ENCODE results near the gene KDM4B.

KDM4B gene

GRCh38 chr19:5072115-5072514, 103.2 kb downstream of the KDM4B start:
- DNase-seq (ENCODE audit: insufficient read length) (no peak), FAIRE-seq (no peak)
- TF ChIP-seq POLR2A (IDR thresholded peaks at IDR 0.05; ENCODE audit: low read depth, low read length), result no peak
- TF ChIP-seq TAF1 (IDR thresholded peaks at IDR 0.05; ENCODE audit: borderline replicate concordance, low read depth, low read length), result no peak
- no peak for TF ChIP-seq POLR2AphosphoS5 (IDR thresholded peaks at IDR 0.05; ENCODE audit: low read depth, low read length)

GRCh38 chr19:5073153-5073844, 104.4 kb downstream of the KDM4B start:
- TF ChIP-seq TAF1 (IDR thresholded peaks at IDR 0.05; ENCODE audit: borderline replicate concordance, low read depth, low read length), result no peak
- no peak for TF ChIP-seq POLR2AphosphoS5 (IDR thresholded peaks at IDR 0.05; ENCODE audit: low read depth, low read length)
- no peak for TF ChIP-seq POLR2A (IDR thresholded peaks at IDR 0.05; ENCODE audit: low read depth, low read length)
- no peak for DNase-seq (ENCODE audit: insufficient read length)
- no peak for FAIRE-seq

- no peak for TF ChIP-seq POLR2AphosphoS5 (IDR thresholded peaks at IDR 0.05; ENCODE audit: low read depth, low read length)
- TF ChIP-seq POLR2A (IDR thresholded peaks at IDR 0.05; ENCODE audit: low read depth, low read length), result no peak
- TF ChIP-seq TAF1 (IDR thresholded peaks at IDR 0.05; ENCODE audit: borderline replicate concordance, low read depth, low read length), result no peak
- FAIRE-seq, result no peak
- no peak for DNase-seq (ENCODE audit: insufficient read length)
These were observed 105.5 kb downstream of the KDM4B start for GRCh38 chr19:5074407-5074806.

- TF ChIP-seq POLR2AphosphoS5 (IDR thresholded peaks at IDR 0.05; ENCODE audit: low read depth, low read length) (no peak), TAF1 (IDR thresholded peaks at IDR 0.05; ENCODE audit: borderline replicate concordance, low read depth, low read length) (no peak), POLR2A (IDR thresholded peaks at IDR 0.05; ENCODE audit: low read depth, low read length) (no peak)
- DNase-seq (ENCODE audit: insufficient read length) (no peak), FAIRE-seq (no peak)
These were observed 106.0 kb downstream of the KDM4B start for GRCh38 chr19:5074830-5075394.

GRCh38 chr19:5075597-5075996, 106.7 kb downstream of the KDM4B start:
- DNase-seq (ENCODE audit: insufficient read length) (no peak), FAIRE-seq (no peak)
- TF ChIP-seq POLR2A (IDR thresholded peaks at IDR 0.05; ENCODE audit: low read depth, low read length), result no peak
- TF ChIP-seq TAF1 (IDR thresholded peaks at IDR 0.05; ENCODE audit: borderline replicate concordance, low read depth, low read length), result no peak
- TF ChIP-seq POLR2AphosphoS5 (IDR thresholded peaks at IDR 0.05; ENCODE audit: low read depth, low read length), result no peak

- DNase-seq (ENCODE audit: insufficient read length), result no peak
- no peak for FAIRE-seq
- no peak for TF ChIP-seq POLR2A (IDR thresholded peaks at IDR 0.05; ENCODE audit: low read depth, low read length)
- TF ChIP-seq POLR2AphosphoS5 (IDR thresholded peaks at IDR 0.05; ENCODE audit: low read depth, low read length), result no peak
- no peak for TF ChIP-seq TAF1 (IDR thresholded peaks at IDR 0.05; ENCODE audit: borderline replicate concordance, low read depth, low read length)
These were observed 107.7 kb downstream of the KDM4B start for GRCh38 chr19:5076440-5077208.

GRCh38 chr19:5077209-5077515, 108.2 kb downstream of the KDM4B start:
- DNase-seq (ENCODE audit: insufficient read length) (no peak), FAIRE-seq (no peak)
- TF ChIP-seq POLR2A (IDR thresholded peaks at IDR 0.05; ENCODE audit: low read depth, low read length) (no peak), POLR2AphosphoS5 (IDR thresholded peaks at IDR 0.05; ENCODE audit: low read depth, low read length) (no peak)

GRCh38 chr19:5078182-5078581, 109.3 kb downstream of the KDM4B start:
- no peak for TF ChIP-seq POLR2A (IDR thresholded peaks at IDR 0.05; ENCODE audit: low read depth, low read length)
- no peak for FAIRE-seq
- DNase-seq (ENCODE audit: insufficient read length), result no peak

- FAIRE-seq, result no peak
- TF ChIP-seq TAF1 (IDR thresholded peaks at IDR 0.05; ENCODE audit: borderline replicate concordance, low read depth, low read length) (no peak), POLR2AphosphoS5 (IDR thresholded peaks at IDR 0.05; ENCODE audit: low read depth, low read length) (no peak), POLR2A (IDR thresholded peaks at IDR 0.05; ENCODE audit: low read depth, low read length) (no peak)
- DNase-seq (ENCODE audit: insufficient read length), result no peak
These were observed 109.8 kb downstream of the KDM4B start for GRCh38 chr19:5078666-5079065.

- DNase-seq (ENCODE audit: insufficient read length) (no peak), FAIRE-seq (no peak)
- no peak for TF ChIP-seq TAF1 (IDR thresholded peaks at IDR 0.05; ENCODE audit: borderline replicate concordance, low read depth, low read length)
- no peak for TF ChIP-seq POLR2A (IDR thresholded peaks at IDR 0.05; ENCODE audit: low read depth, low read length)
- no peak for TF ChIP-seq POLR2AphosphoS5 (IDR thresholded peaks at IDR 0.05; ENCODE audit: low read depth, low read length)
These were observed 110.3 kb downstream of the KDM4B start for GRCh38 chr19:5079071-5079774.

GRCh38 chr19:5080030-5080654, 111.2 kb downstream of the KDM4B start:
- no peak for DNase-seq (ENCODE audit: insufficient read length)
- FAIRE-seq, result no peak
- TF ChIP-seq TAF1 (IDR thresholded peaks at IDR 0.05; ENCODE audit: borderline replicate concordance, low read depth, low read length), result no peak
- no peak for TF ChIP-seq POLR2A (IDR thresholded peaks at IDR 0.05; ENCODE audit: low read depth, low read length)
- TF ChIP-seq POLR2AphosphoS5 (IDR thresholded peaks at IDR 0.05; ENCODE audit: low read depth, low read length), result no peak

Measured in GM12892 (cell line).